SK-N-SH treated with all-trans-retinoic acid at 6 μM for 48 hours (cell line): ENCODE measurements around the gene VGF.

Experiments used
- TCF4 ChIP-seq: fragments of 250-450 bp; sonication (Bioruptor Pico); IDR thresholded peaks from 2 replicates; pipeline ENCODE4 v1.8.0; 2021; ENCODE audit warnings: mild to moderate bottlenecking, moderate library complexity, borderline replicate concordance
- TF ChIP-seq, protein P1 (sequence below): fragments of 250-450 bp; sonication (Bioruptor Pico); IDR thresholded peaks from 2 replicates; pipeline ENCODE4 v1.8.0; 2020; ENCODE audit warnings: mild to moderate bottlenecking, moderate library complexity, borderline replicate concordance

DNA sequence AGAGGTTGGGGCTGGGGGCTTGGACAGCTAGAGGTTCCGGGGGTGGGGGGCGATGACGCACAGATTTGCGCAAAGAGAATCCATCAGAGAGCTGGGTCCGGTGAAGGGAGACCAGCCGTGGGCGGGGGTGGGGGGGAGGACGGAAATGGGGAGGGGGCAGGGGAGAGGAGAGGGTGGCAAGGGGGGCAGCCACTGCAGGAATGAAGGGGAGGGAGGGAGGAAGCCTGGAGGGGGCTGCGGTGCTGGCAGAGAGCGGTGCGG lies 1.2 kb upstream of the VGF start:
- no peak for TF ChIP-seq TCF4 (CRISPR knock-in tag)
- TF ChIP-seq, protein P1, sequence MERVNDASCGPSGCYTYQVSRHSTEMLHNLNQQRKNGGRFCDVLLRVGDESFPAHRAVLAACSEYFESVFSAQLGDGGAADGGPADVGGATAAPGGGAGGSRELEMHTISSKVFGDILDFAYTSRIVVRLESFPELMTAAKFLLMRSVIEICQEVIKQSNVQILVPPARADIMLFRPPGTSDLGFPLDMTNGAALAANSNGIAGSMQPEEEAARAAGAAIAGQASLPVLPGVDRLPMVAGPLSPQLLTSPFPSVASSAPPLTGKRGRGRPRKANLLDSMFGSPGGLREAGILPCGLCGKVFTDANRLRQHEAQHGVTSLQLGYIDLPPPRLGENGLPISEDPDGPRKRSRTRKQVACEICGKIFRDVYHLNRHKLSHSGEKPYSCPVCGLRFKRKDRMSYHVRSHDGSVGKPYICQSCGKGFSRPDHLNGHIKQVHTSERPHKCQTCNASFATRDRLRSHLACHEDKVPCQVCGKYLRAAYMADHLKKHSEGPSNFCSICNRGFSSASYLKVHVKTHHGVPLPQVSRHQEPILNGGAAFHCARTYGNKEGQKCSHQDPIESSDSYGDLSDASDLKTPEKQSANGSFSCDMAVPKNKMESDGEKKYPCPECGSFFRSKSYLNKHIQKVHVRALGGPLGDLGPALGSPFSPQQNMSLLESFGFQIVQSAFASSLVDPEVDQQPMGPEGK (CRISPR knock-in tag): no peak
